Measurements from ENCODE around the gene SOHLH2. TPM values are rescaled to one million over a fixed set of nuclear protein-coding genes. Genes with fewer than 3 reads are reported as not detected.
A peak's percentile ranks its signal among the peaks of the same experiment; 100 is the strongest.

The SOHLH2 gene
- total RNA-seq, 1 experiment from 2014 or later = 2.3 TPM

GRCh38 chr13:36158611-36159010 lies 55.7 kb downstream of the SOHLH2 start:
- intact Hi-C loops (cut with micrococcal nuclease; ENCODE audit: unreplicated experiment) = no loop called here
- peaks cover 14% of the 10 kb centered on the region; the same call in 1 of the 2 replicates for H3F3A ChIP-seq (ENCODE audit: insufficient read depth, low read depth)
- no peaks in the 10 kb centered on the region for H3K9me2 ChIP-seq (ENCODE audit: insufficient read depth)
- no TSS peak for BruUV-seq (replicated peaks)
- no peaks in the 10 kb centered on the region for H3K79me2 ChIP-seq (ENCODE audit: low read depth)
- POLR2A ChIA-PET (ENCODE audit: unreplicated experiment) = no interaction called here
- no peak overlapping the region; the same call in 1 of the 2 replicates for H3K4me3 ChIP-seq
- H3K4me1 ChIP-seq (replicated peaks; ENCODE audit: insufficient read depth) = peaks cover 28% of the 10 kb centered on the region
- no peaks in the 10 kb centered on the region for H3K27me3 ChIP-seq (ENCODE audit: insufficient read depth, low read depth)
- H3K9me3 ChIP-seq (ENCODE audit: insufficient read depth, low read depth) = no peaks in the 10 kb centered on the region
- no peak overlapping the region for H2AFZ ChIP-seq
- peak overlapping the region; percentile 68 for H3K4me2 ChIP-seq
- peak; percentile 3 to 75 for DNase-seq
- TF ChIP-seq CTCF (conservative IDR thresholded peaks at IDR 0.05) (no peak), EZH2 (IDR thresholded peaks at IDR 0.05; ENCODE audit: low read depth) (no peak)
- CTCF ChIA-PET = no interaction called here
- H4K20me1 ChIP-seq (ENCODE audit: insufficient read depth) = no peaks in the 10 kb centered on the region
- no peaks in the 10 kb centered on the region for H3K36me3 ChIP-seq (ENCODE audit: low read depth)
- peak overlapping the region; percentile 58 for H3K27ac ChIP-seq

- peak overlapping the region; percentile 68 for H3K4me2 ChIP-seq
- H3K27ac ChIP-seq = no peak overlapping the region; the same call in 1 of the 2 replicates
These were observed 56.9 kb downstream of the SOHLH2 start for GRCh38 chr13:36157480-36157879.

DNA sequence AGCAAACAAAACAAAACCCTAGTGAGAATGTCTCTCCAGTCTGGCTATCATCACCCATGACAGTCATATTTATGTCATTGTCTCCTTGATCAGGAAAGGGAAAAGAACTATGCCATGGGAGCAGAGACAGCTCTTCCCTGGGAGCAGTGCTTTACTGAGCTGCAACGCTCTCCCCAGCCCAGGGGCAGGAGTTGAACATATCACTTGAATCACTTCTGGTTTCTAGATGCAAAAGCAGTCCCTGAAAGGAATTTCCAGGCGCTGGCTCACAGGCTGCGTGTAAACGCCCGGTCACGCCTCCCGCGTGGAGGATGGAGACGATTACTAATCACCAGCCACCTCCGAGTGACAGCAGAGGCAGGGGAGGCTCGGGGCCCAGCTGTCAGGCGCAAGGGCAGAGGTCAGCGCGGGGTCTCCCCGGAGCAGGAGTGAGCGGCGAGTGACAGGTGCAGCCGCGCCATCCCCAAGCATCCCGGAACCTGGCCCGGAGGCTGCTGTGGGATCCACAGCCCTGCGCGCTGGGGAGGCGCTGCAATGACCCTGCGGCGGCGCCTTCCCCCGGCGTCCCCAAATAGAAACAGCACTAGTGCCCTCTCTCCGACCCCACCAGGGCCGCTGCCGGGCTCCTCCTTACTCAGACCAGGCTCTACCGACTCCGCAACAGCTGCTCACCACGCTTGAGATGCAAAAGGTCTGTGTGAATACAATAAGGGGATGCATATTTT lies 59.6 kb downstream of the SOHLH2 start:
- no peaks in the 10 kb centered on the region for H3K36me3 ChIP-seq (ENCODE audit: low read depth)
- H3K27me3 ChIP-seq (ENCODE audit: insufficient read depth, low read depth) = no peaks in the 10 kb centered on the region
- no peak for DNase-seq
- no peak overlapping the region for H3K4me2 ChIP-seq
- peaks cover 8% of the 10 kb centered on the region; the same call in 1 of the 2 replicates for H3F3A ChIP-seq (ENCODE audit: insufficient read depth, low read depth)
- H3K4me3 ChIP-seq = no peak overlapping the region
- ChIA-PET CTCF (no interaction called here), POLR2A (ENCODE audit: unreplicated experiment) (no interaction called here)
- no peak overlapping the region for H3K27ac ChIP-seq
- no peaks in the 10 kb centered on the region for H3K9me2 ChIP-seq (ENCODE audit: insufficient read depth)
- TF ChIP-seq CTCF (conservative IDR thresholded peaks at IDR 0.05) = no peak
- no peak for TF ChIP-seq EZH2 (IDR thresholded peaks at IDR 0.05; ENCODE audit: low read depth)
- no TSS peak for BruUV-seq (replicated peaks)
- H2AFZ ChIP-seq = no peak overlapping the region
- no peaks in the 10 kb centered on the region for H3K79me2 ChIP-seq (ENCODE audit: low read depth)
- no peaks in the 10 kb centered on the region for H4K20me1 ChIP-seq (ENCODE audit: insufficient read depth)
- H3K9me3 ChIP-seq (ENCODE audit: insufficient read depth, low read depth) = 0 out of 2 replicates have a peak, but pooled peaks cover 5% of the 10 kb centered on the region
- intact Hi-C loops (cut with micrococcal nuclease; ENCODE audit: unreplicated experiment) = no loop called here
- H3K4me1 ChIP-seq (replicated peaks; ENCODE audit: insufficient read depth) = peaks cover 22% of the 10 kb centered on the region

More at GRCh38 chr13:36157480-36157879, 56.9 kb downstream of the SOHLH2 start:
- Histone ChIP-seq H3K4me1 (replicated peaks; ENCODE audit: insufficient read depth) (peaks cover 22% of the 10 kb centered on the region), H4K20me1 (ENCODE audit: insufficient read depth) (no peaks in the 10 kb centered on the region), H3K27me3 (ENCODE audit: insufficient read depth, low read depth) (no peaks in the 10 kb centered on the region), H2AFZ (no peak overlapping the region), H3K4me3 (no peak overlapping the region), H3K36me3 (ENCODE audit: low read depth) (no peaks in the 10 kb centered on the region), H3F3A (ENCODE audit: insufficient read depth, low read depth) (peaks cover 8% of the 10 kb centered on the region; the same call in 1 of the 2 replicates), H3K9me3 (ENCODE audit: insufficient read depth, low read depth) (no peaks in the 10 kb centered on the region), H3K9me2 (ENCODE audit: insufficient read depth) (no peaks in the 10 kb centered on the region), H3K79me2 (ENCODE audit: low read depth) (no peaks in the 10 kb centered on the region)
- ChIA-PET POLR2A (ENCODE audit: unreplicated experiment) (interaction anchor here (0.6 kb wide), 1 partner anchor 180 kb away, joined by 4 read pairs; no protein-coding TSS in a partner anchor), CTCF (interaction anchor here (0.6 kb wide), 1 partner anchor 74 kb away, joined by 3 read pairs; no protein-coding TSS in a partner anchor)
- DNase-seq = peak in 1 of 2 experiments; percentile 41
- TF ChIP-seq CTCF (conservative IDR thresholded peaks at IDR 0.05) (no peak), EZH2 (IDR thresholded peaks at IDR 0.05; ENCODE audit: low read depth) (no peak)
- intact Hi-C loops (cut with micrococcal nuclease; ENCODE audit: unreplicated experiment) = no loop called here
- no TSS peak for BruUV-seq (replicated peaks)

Measured in PC-9 (cell line).